IPS-15b (cell line): ENCODE data around the gene URAD.

ENCODE experiments used
- H3K27me3 ChIP-seq: one replicate; pipeline ENCODE4 v1.6.1; 2013; ENCODE audit warnings: low read length; ENCODE audit not compliant: control insufficient read depth, insufficient read depth
- H3K36me3 ChIP-seq: one replicate; pipeline ENCODE4 v1.6.1; 2013; ENCODE audit warnings: low read length; ENCODE audit not compliant: control insufficient read depth, insufficient read depth
- H3K4me1 ChIP-seq: one replicate; pipeline ENCODE4 v1.6.1; 2013; ENCODE audit warnings: mild to moderate bottlenecking, low read length; ENCODE audit not compliant: control insufficient read depth, insufficient read depth
- H3K4me3 ChIP-seq: one replicate; pipeline ENCODE4 v1.5.1; 2013; ENCODE audit warnings: low read depth, low read length
- H3K9ac ChIP-seq: one replicate; pipeline ENCODE4 v1.6.1; 2013; ENCODE audit warnings: low read depth, mild to moderate bottlenecking, low read length
- H3K9me3 ChIP-seq: one replicate; pipeline ENCODE4 v1.6.1; 2013; ENCODE audit warnings: mild to moderate bottlenecking, low read length; ENCODE audit not compliant: control insufficient read depth, insufficient read depth

URAD gene

DNA sequence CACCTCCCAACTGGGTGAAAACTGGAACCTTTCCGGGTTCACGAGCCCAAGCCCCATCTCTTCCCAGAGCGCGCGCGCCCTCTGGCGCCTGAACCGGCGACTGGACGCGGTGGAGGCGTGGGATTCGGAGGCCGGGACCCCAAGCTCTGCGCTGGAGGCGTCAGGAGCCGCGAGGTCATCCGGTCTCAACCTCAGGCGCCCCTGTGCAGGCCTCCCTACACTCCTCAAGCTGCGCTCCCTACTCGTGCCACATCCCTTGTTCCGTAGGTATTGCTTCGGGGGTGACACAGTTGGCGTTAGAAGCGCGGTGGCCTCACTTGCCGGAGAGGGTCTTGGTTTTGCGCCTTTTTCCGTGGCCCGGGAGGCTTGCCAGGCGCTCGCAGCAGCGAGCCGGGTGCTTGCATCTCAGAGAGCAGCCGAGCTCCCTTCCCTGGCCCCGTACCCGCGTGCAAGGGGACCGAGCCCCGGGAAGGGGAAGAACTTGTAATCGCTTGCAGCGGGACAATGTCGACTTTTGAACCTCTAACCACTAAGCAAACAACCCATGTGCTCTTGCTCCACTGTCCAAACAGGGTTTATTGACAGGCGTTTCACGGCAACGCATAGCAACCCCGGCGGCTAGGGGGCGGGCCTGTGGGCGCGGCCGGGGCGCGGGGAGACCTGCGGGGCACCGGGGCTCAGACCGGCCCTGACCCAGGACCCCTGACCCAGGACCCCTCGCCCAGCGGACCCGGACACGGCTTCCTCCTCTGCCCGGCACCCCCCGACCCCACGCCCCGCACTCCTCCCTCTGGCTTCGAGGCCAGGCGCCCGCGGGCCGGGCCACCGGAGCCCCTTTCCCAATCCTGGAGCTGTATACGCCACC, 27.9 kb downstream of the URAD start:
- peaks cover 100% of the 10 kb centered on the region for H3K27me3 ChIP-seq
- H3K4me1 ChIP-seq: peaks cover 8% of the 10 kb centered on the region
- no peaks in the 10 kb centered on the region for H3K36me3 ChIP-seq
- H3K9ac ChIP-seq: no peak overlapping the region
- peak overlapping the region; percentile 32 for H3K4me3 ChIP-seq
- no peaks in the 10 kb centered on the region for H3K9me3 ChIP-seq

DNA sequence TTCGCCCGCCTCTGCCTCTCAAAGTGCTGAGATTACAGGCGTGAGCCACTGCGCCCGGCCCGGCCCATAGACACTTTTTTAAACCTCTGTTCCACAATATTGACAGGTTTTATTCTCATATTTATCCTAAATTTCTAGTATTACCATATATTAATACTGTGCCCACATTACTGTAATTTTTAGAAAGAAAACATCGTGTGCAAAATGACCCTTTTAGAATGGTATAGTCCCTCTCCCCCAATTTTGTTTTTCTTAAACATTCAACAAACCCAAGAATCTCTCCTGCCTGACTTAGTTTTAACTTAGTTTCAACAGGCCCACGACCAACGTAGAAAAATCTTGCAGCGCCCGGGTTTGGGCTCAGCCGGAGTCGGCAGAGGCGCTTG, 28.5 kb downstream of the URAD start:
- Histone ChIP-seq H3K4me3 (no peak overlapping the region), H3K9ac (no peak overlapping the region), H3K36me3 (no peaks in the 10 kb centered on the region), H3K9me3 (no peaks in the 10 kb centered on the region), H3K4me1 (peaks cover 8% of the 10 kb centered on the region), H3K27me3 (peaks cover 100% of the 10 kb centered on the region)

DNA sequence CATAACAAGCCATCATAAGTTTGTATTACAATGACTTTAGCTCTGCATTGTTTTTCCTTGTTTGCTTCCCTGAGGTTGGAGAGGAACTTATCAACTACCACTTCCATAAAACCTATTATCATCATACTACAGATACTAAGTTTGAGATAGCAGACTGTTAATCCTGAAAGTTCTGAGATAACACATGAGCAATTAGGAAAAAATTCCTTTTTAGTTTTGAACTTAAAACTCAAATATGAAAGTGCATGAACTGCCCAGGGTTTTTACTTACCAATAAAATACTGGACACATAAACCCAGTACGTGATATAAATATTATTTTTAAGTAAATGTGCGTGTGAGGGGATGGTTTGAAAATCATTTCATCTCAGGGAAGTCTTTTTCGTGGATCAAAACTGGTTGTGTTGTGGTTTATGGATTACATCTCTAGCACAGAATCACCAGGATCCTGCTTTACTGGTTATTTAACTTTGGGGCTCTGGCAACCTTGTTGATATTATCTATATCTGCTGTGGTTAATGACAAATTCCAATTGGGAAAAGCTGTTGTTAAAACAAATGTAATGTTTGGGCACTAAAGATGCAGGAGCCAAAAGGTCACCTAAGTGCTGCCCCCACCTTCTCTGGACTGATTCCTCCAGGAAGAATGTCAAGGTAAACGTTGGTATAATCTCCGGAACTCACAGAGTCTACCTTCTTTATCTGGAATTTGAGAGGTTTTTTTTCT, 31.8 kb downstream of the URAD start:
- Histone ChIP-seq H3K36me3 (no peaks in the 10 kb centered on the region), H3K9ac (no peak overlapping the region), H3K4me1 (no peaks in the 10 kb centered on the region), H3K4me3 (no peak overlapping the region), H3K9me3 (no peaks in the 10 kb centered on the region), H3K27me3 (peaks cover 99% of the 10 kb centered on the region)

DNA sequence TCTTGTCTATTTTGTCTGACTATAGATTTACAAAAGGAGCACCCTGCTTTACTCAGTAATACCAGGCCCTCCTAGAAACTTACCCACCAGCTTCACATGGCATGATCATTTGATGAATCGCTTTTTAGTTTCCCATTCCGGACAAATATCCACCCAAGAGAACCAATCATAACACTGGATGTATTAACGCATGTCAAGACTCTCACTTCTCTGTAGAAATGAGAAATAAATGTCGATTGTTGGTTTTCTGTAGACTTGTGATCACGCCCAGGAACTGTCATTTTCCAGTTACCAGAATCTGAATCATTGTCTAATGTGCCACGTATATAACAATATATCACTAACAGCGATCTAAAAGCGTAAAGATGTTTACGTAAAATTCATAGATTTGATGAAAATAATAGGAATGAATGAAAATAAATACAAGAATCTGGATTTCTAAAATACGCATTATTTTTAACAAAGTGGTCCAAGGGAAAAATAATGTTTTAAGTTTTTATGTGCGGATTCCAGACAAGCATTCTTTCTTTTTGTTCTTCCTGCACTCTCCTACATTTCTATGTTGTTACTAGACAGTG, 33.4 kb downstream of the URAD start:
- peaks cover 95% of the 10 kb centered on the region for H3K27me3 ChIP-seq
- H3K9ac ChIP-seq: no peak overlapping the region
- peak overlapping the region; percentile 56 for H3K4me3 ChIP-seq
- H3K36me3 ChIP-seq: no peaks in the 10 kb centered on the region
- no peaks in the 10 kb centered on the region for H3K4me1 ChIP-seq
- H3K9me3 ChIP-seq: no peaks in the 10 kb centered on the region

DNA sequence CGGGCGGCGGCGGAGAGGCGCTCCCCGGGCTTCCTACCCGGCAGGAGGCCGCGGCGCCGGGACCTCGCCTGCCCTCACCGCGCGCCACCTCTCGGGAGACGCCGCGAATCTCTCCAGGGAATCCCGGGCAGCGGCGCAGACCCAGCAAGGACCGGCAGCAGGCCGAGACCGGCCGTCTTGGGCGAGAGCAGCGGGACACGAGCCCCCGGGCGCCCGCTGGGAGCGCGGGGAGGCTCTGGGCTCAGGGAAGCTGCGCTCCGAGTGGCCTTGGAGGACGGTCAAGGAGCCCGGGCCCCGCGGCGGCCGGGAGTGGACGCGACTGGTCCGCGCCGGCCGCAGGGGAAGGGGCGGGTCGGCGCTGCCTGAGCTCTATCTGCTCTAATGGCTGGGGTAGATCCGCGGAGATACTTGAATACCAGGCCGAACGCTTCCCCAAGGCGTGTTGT, 34.1 kb downstream of the URAD start:
- Histone ChIP-seq H3K4me3 (peak overlapping the region; percentile 56), H3K4me1 (no peaks in the 10 kb centered on the region), H3K27me3 (peaks cover 95% of the 10 kb centered on the region), H3K9me3 (no peaks in the 10 kb centered on the region), H3K36me3 (no peaks in the 10 kb centered on the region), H3K9ac (no peak overlapping the region)

DNA sequence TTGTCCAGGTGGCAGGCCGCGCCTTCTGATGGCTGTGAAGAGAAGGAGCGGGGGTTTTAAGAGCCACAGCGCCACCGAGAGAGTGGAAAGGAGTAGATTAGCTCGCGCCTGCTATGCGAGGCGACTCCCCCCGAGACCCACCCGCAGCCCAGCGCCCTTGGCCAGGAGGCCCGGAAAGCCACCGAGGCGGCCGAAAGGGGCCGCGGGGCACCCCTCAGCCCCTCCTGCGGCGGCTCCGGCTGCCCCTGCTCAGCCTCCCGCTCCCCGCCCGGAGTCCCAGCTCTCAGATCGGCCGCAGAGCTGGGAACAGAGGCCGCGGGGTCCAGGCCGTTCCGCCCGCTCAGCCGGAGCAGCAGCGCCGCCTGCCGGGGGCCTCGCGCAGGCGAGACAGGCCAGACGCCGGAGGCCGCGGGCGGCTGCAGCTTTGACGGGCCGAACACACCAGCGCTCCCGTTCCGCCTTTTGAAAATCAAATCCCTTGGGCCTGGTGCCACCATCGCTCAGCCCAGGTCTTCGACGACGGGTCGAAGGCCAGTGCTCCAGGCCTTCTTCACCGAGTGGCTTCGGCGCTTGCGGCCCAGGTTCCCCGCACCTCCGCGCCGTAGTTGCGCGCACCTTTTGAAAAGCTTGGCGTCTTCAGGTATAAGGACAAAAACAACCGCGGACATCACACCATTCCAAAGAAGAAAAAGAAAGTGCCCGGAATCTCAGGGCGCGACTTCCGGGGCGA, 34.7 kb downstream of the URAD start:
- no peak overlapping the region for H3K9ac ChIP-seq
- peak overlapping the region; percentile 56 for H3K4me3 ChIP-seq
- no peaks in the 10 kb centered on the region for H3K4me1 ChIP-seq
- H3K36me3 ChIP-seq: no peaks in the 10 kb centered on the region
- peaks cover 94% of the 10 kb centered on the region for H3K27me3 ChIP-seq
- H3K9me3 ChIP-seq: no peaks in the 10 kb centered on the region

DNA sequence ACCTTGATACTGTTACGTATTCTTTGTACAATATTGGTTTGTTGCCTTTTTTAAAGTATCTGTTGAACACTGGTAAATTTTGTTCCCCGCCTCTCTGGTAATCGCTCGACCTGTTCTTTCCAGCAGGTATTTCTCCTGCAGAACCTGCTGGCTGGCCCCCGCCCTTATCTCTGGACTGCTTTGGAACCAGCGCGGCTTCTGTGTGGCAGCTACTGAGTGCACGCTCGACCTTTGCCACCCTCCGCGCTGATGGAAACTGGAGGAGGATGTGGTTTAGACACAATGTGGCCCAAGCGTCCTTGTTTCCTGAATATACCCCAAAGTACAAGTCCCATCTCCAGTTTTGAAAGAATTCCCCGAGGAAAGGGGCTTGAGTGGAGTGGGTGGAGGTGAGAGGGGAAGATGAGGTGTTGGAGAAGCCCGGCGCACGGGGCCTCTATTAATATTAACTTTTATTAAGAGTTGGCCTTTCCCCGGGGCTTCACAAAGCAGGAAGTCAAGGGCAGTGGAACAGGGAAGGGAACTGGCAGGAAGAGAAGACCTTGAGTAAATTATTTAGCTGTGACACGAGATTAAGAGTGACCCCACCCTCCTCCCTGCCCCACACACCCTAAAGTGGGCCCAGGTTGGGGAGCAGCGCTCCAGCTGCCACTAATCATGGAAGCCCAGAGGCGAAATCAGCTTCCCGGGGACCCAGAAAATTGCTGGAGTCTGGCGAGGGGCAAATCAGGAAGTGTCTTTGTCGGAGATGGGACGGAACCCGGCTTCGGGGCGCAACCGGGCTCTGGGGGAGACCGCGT, 35.4 kb downstream of the URAD start:
- Histone ChIP-seq H3K9ac (no peak overlapping the region), H3K4me3 (peak overlapping the region; percentile 56), H3K27me3 (peaks cover 92% of the 10 kb centered on the region)

DNA sequence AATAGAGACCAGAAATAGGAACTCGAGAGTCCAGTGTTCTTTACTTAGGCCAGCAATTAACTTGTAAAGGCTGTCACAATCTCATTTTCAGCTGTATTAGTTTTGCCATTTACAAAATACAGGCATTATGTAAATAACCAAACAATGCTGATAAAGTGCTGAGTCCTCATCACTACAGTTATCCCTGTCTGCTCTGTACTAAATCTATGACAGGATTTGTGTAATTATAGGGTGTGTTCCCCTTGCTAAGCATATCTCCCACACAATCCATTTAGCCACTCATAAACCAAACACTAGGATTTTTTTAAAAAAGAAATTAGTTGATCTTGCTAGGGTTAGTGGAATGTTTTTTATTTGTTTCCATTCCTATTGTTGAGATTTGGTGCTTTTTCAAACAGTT, 45.5 kb downstream of the URAD start:
- H3K27me3 ChIP-seq: peaks cover 43% of the 10 kb centered on the region
- H3K36me3 ChIP-seq: no peaks in the 10 kb centered on the region
- H3K4me1 ChIP-seq: no peaks in the 10 kb centered on the region
- H3K4me3 ChIP-seq: no peak overlapping the region
- H3K9me3 ChIP-seq: no peaks in the 10 kb centered on the region
- H3K9ac ChIP-seq: no peak overlapping the region

More for the DNA sequence above, 35.4 kb downstream of the URAD start:
- Histone ChIP-seq H3K4me1 (no peaks in the 10 kb centered on the region), H3K36me3 (no peaks in the 10 kb centered on the region), H3K9me3 (no peaks in the 10 kb centered on the region)

DNA sequence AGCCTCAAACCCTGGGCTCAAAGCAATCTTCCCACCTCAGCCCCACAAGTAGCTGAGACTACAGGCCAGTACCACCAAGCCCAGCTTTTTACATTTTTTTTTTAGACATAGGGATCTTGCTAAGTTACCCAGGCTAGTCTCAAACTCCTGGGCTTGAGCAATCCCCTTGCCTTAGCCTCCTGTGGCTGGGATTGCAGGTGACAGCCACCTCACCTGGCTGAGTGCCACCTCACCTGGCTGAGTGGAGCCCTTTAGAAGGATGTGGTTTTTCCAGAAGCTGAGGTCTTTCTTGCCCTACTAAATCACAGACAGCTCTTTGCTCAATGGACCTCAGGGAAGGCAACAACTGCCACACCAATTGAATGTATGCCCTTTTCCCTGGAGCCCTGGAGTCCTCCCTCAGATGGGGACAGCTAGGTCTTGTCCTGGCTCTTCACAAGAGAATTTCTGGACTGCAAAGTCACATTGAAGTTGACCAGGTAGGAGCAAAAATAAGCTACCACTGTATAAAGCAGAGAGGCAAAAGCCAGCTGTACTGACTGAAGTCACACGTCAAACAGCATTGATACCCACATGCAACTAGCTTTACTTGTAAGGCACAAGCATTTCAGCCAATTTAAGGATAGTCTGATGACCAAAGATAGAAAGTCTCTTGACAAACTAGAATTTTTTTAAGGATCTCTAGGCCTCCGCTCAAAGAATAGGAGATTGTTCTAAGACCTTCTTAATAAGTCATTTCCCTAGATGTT, 54.7 kb downstream of the URAD start:
- Histone ChIP-seq H3K9me3 (no peaks in the 10 kb centered on the region), H3K4me1 (no peaks in the 10 kb centered on the region), H3K9ac (no peak overlapping the region), H3K4me3 (no peak overlapping the region), H3K36me3 (no peaks in the 10 kb centered on the region), H3K27me3 (peaks cover 56% of the 10 kb centered on the region)

DNA sequence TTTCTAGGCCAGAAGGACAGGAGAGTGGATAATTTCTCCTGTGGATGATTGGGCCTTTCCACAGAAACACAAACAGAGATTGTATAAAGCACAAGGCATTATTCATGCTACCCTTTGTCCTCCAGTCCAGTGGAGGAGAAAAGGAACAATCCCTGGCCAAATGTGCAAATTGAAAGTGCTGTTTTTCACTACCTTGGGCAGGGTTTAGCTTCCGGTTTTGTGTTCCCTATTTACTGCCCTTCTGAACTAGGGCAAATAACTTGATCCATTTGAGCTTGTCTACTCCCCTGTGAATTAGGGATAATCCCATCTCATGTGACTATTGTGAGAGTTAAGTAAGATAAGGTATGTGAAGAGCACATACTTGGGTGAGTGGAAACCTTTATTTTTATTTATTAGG, 55.4 kb downstream of the URAD start:
- H3K27me3 ChIP-seq: peaks cover 60% of the 10 kb centered on the region
- H3K4me3 ChIP-seq: no peak overlapping the region
- H3K9me3 ChIP-seq: no peaks in the 10 kb centered on the region

More for the DNA sequence above, 55.4 kb downstream of the URAD start:
- Histone ChIP-seq H3K9ac (no peak overlapping the region), H3K4me1 (peaks cover 3% of the 10 kb centered on the region), H3K36me3 (no peaks in the 10 kb centered on the region)
